GM12878 (cell line): ENCODE results near the gene ADGRB2. TPM values are rescaled to one million over a fixed set of nuclear protein-coding genes. Genes with fewer than 3 reads are reported as not detected.

Experiments
- ASH2L ChIP-seq: fragments of 300-600, 200-600 bp; sonication (generic); IDR thresholded peaks from 2 replicates; pipeline ENCODE4 v1.6.1; 2017; ENCODE audit warnings: low read depth, mild to moderate bottlenecking, borderline replicate concordance
- ATF3 ChIP-seq: IDR thresholded peaks from 2 replicates; pipeline ENCODE4 v1.6.1; 2011; ENCODE audit warnings: low read depth, mild to moderate bottlenecking, low read length, moderate library complexity, borderline replicate concordance; ENCODE audit errors: extremely low read depth
- BCL11A ChIP-seq: IDR thresholded peaks from 2 replicates; pipeline ENCODE4 v1.6.1; 2011; ENCODE audit warnings: low read depth, low read length
- ETV6 ChIP-seq, 2 experiments: fragments of 450-650 bp in 1 of 2; IDR thresholded peaks in 1 of 2; conservative IDR thresholded peaks in 1 of 2; 2 replicates each; pipeline ENCODE4 v1.6.1; 2014; ENCODE audit warnings: antibody characterized with exemption in 1 of 2, borderline replicate concordance in 1 of 2, low read depth in 1 of 2, mild to moderate bottlenecking in 1 of 2, moderate library complexity in 1 of 2
- EZH2 ChIP-seq: IDR thresholded peaks from 2 replicates; pipeline ENCODE4 v1.6.1; 2012; ENCODE audit warnings: low read depth, mild to moderate bottlenecking, control low read depth, inconsistent platforms, low read length, borderline replicate concordance; ENCODE audit not compliant: control insufficient read depth
- HSF1 ChIP-seq: fragments of 150-350 bp; IDR thresholded peaks from 2 replicates; pipeline ENCODE4 v1.6.1; 2014; ENCODE audit warnings: mild to moderate bottlenecking, low read depth, low read length
- JUNB ChIP-seq: IDR thresholded peaks from 2 replicates; pipeline ENCODE4 v1.6.1; 2016; ENCODE audit warnings: antibody characterized with exemption, mild to moderate bottlenecking
- MEF2B ChIP-seq: fragments of 450-650 bp; IDR thresholded peaks from 2 replicates; pipeline ENCODE4 v1.6.1; 2018; ENCODE audit warnings: mild to moderate bottlenecking, moderate library complexity; ENCODE audit not compliant: partially characterized antibody, poor library complexity, severe bottlenecking
- NFYB ChIP-seq: IDR thresholded peaks from 2 replicates; pipeline ENCODE4 v1.6.1; 2011; ENCODE audit warnings: low read depth, mild to moderate bottlenecking, low read length, improper control_type of control experiment, moderate library complexity; ENCODE audit not compliant: insufficient read depth
- NR2C1 ChIP-seq: fragments of 450-650 bp; IDR thresholded peaks from 2 replicates; pipeline ENCODE4 v1.6.1; 2017; ENCODE audit warnings: antibody characterized with exemption, mild to moderate bottlenecking, moderate library complexity
- PAX5 ChIP-seq: IDR thresholded peaks from 2 replicates; pipeline ENCODE4 v1.6.1; 2011; ENCODE audit warnings: low read depth, low read length, borderline replicate concordance
- RELA ChIP-seq: fragments of 450-650 bp; IDR thresholded peaks from 2 replicates; pipeline ENCODE4 v1.8.0; 2014; ENCODE audit warnings: borderline replicate concordance; ENCODE audit not compliant: partially characterized antibody
- SMAD1 ChIP-seq: fragments of 450-650 bp; IDR thresholded peaks from 2 replicates; pipeline ENCODE4 v1.6.1; 2018; ENCODE audit warnings: mild to moderate bottlenecking, low read depth; ENCODE audit not compliant: partially characterized antibody
- SREBF1 ChIP-seq: IDR thresholded peaks from 2 replicates; pipeline ENCODE4 v1.6.1; 2012; ENCODE audit warnings: mild to moderate bottlenecking, low read length
- SUZ12 ChIP-seq: fragments of 200-600 bp; sonication (generic); IDR thresholded peaks from one replicate; pipeline ENCODE4 v1.6.1; 2018; ENCODE audit warnings: antibody characterized with exemption, mild to moderate bottlenecking; ENCODE audit not compliant: unreplicated experiment
- TARDBP ChIP-seq: IDR thresholded peaks from 2 replicates; pipeline ENCODE4 v1.6.1; 2016; ENCODE audit warnings: borderline replicate concordance
- TBL1XR1 ChIP-seq: IDR thresholded peaks from 2 replicates; pipeline ENCODE4 v1.6.1; 2012; ENCODE audit warnings: low read depth, low read length, improper control_type of control experiment
- ZBTB4 ChIP-seq: fragments of 450-650 bp; formaldehyde crosslinking; IDR thresholded peaks from 2 replicates; pipeline ENCODE4 v1.4.0; 2022; ENCODE audit warnings: mild to moderate bottlenecking, moderate library complexity
- ZNF24 ChIP-seq: fragments of 450-650 bp; IDR thresholded peaks from 2 replicates; pipeline ENCODE4 v1.6.1; 2017; ENCODE audit warnings: antibody characterized with exemption, mild to moderate bottlenecking
- ZNF622 ChIP-seq: fragments of 450-650 bp; IDR thresholded peaks from 2 replicates; pipeline ENCODE4 v1.6.1; 2017; ENCODE audit warnings: mild to moderate bottlenecking, inconsistent platforms
- polyA plus RNA-seq, 11 experiments: library from polyadenylated mRNA; depleted of rRNA in 4 of 11; unstranded in 6 of 11; stranded (reverse) in 5 of 11; fragments of >200 nt; fragmentation: Nextera tagmentation in 4 of 11; fragmentation: Illumina TruSeq in 1 of 11; extraction: Ambion mirVana in 4 of 11; extraction: Trizol in 1 of 11; gene quantifications; 1 replicate in 1 of 11; 2 replicates in 10 of 11; pipeline versions ENCODE4 v1.2.1 to v1.2.3, GENCODE V29; 2011 to 2016; ENCODE audit warnings: inconsistent platforms in 2 of 11, missing spikeins in 2 of 11, low read depth in 1 of 11
- total RNA-seq, 4 experiments: library from RNA; depleted of rRNA in 3 of 4; stranded (reverse); fragments of >200 nt in 3 of 4; fragmentation: Illumina TruSeq in 1 of 4; extraction: Trizol in 1 of 4; gene quantifications; 2 replicates each; pipeline versions ENCODE4 v1.2.1 to v1.2.3, GENCODE V29; 2013 to 2021
- TF ChIP-seq, protein P1 (sequence below): fragments of 450-650 bp; formaldehyde crosslinking; IDR thresholded peaks from 2 replicates; pipeline ENCODE4 v1.4.0; 2020; ENCODE audit warnings: mild to moderate bottlenecking, moderate library complexity

Gene ADGRB2
- total and polyA plus RNA-seq, 10 of the 15 experiments (the other 5 are each of a cell fraction or from before 2014, with no cell fraction given): 0.11 to 0.33 (median 0.18) TPM; not detected in 4

GRCh38 chr1:31705080-31705866, 58.9 kb downstream of the ADGRB2 start (continued):
- TF ChIP-seq ZBTB4 (CRISPR knock-in tag): no peak
- TF ChIP-seq RELA: no peak
- TF ChIP-seq BCL11A: peak; percentile 16; the same call in 1 of the 2 replicates
- no peak for TF ChIP-seq EZH2
- TF ChIP-seq ZNF24: no peak
- TF ChIP-seq JUNB: 0 out of 2 replicates have a peak, but pooled peaks have one; percentile 11
- no peak for TF ChIP-seq HSF1
- TF ChIP-seq, protein P1, sequence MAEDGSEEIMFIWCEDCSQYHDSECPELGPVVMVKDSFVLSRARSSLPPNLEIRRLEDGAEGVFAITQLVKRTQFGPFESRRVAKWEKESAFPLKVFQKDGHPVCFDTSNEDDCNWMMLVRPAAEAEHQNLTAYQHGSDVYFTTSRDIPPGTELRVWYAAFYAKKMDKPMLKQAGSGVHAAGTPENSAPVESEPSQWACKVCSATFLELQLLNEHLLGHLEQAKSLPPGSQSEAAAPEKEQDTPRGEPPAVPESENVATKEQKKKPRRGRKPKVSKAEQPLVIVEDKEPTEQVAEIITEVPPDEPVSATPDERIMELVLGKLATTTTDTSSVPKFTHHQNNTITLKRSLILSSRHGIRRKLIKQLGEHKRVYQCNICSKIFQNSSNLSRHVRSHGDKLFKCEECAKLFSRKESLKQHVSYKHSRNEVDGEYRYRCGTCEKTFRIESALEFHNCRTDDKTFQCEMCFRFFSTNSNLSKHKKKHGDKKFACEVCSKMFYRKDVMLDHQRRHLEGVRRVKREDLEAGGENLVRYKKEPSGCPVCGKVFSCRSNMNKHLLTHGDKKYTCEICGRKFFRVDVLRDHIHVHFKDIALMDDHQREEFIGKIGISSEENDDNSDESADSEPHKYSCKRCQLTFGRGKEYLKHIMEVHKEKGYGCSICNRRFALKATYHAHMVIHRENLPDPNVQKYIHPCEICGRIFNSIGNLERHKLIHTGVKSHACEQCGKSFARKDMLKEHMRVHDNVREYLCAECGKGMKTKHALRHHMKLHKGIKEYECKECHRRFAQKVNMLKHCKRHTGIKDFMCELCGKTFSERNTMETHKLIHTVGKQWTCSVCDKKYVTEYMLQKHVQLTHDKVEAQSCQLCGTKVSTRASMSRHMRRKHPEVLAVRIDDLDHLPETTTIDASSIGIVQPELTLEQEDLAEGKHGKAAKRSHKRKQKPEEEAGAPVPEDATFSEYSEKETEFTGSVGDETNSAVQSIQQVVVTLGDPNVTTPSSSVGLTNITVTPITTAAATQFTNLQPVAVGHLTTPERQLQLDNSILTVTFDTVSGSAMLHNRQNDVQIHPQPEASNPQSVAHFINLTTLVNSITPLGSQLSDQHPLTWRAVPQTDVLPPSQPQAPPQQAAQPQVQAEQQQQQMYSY (CRISPR knock-in tag): no peak
- no peak for TF ChIP-seq MEF2B
- TF ChIP-seq ZNF622: no peak
- no peak for TF ChIP-seq SUZ12
- TF ChIP-seq NFYB: no peak
- no peak for TF ChIP-seq TBL1XR1
- TF ChIP-seq NR2C1: no peak
- TF ChIP-seq ATF3: no peak
- TF ChIP-seq ETV6 (conservative IDR thresholded peaks at IDR 0.05 in 1 of 2, IDR thresholded peaks at IDR 0.05 in 1 of 2; ENCODE audit: borderline replicate concordance in 1 of 2, low read depth in 1 of 2): no peak
- no peak for TF ChIP-seq ASH2L
- no peak for TF ChIP-seq SREBF1
- no peak for TF ChIP-seq SMAD1
- 0 out of 2 replicates have a peak, but pooled peaks have one; percentile 58 for TF ChIP-seq PAX5
- no peak for TF ChIP-seq TARDBP
